HG03565 (cell line): ENCODE measurements around the gene LHFPL6.
"Not testable (repeated sequence)": the region's sequence is repeated elsewhere in the genome, so short reads cannot be mapped to it uniquely, and the experiment has no call there.

ENCODE experiments used
- ATAC-seq: cut with Tn5 transposase; IDR thresholded peaks from one replicate; pipeline ENCODE4 v1.9.1; 2021; ENCODE audit warnings: mild to moderate bottlenecking, moderate library complexity; ENCODE audit not compliant: unreplicated experiment

LHFPL6 gene

DNA sequence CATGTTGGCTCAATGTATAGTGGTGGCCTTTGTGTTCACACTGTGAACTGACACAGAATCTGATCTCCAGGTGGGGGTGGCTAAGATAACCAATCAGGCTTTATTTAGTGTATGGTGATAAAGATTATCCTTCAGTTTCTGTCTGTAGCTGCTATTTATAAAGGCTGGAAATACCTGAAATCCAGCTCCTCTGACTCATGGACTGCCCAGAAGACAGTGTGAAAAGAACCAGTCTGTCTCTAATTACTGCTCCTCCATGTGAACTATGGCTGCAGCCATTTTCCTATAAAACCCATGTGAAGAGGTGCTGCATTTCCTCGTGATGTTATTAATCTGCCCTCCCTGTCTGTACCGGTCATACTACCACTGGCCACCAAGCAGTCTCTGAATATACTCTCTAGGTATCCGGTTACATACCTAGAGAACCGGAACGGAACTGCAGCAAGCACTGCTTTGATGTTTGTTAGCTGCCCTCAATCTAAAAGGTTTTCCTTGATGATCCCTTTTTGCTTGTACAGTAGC lies 238.0 kb downstream of the LHFPL6 start:
- ATAC-seq, result no peak

DNA sequence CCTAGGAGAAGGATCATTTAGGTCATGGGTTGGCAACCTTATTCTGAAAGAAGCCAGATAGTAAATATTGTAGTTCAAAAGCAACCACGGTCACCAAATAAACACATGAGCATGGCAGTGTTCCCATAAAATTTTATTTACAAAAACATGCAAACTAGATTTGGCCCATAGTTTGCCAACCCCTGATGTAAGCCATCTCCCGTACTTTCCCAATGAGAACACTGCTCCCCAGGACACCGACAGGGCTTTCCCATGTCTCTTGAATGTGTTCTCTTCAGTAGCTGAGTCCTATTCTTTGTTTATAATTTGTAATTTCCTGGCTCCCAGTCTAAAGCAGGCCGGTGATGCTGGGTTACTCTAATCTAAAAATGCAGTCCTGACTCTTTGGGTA lies 239.6 kb downstream of the LHFPL6 start:
- no peak for ATAC-seq

GRCh38 chr13:39362652-39363381 lies 240.2 kb downstream of the LHFPL6 start:
- no peak for ATAC-seq

- no peak for ATAC-seq
These were observed 249.0 kb downstream of the LHFPL6 start for GRCh38 chr13:39353988-39354387.

GRCh38 chr13:39350461-39350881 lies 252.5 kb downstream of the LHFPL6 start:
- no peak for ATAC-seq

- ATAC-seq, result no peak
These were observed 253.5 kb downstream of the LHFPL6 start for GRCh38 chr13:39349391-39349960.

DNA sequence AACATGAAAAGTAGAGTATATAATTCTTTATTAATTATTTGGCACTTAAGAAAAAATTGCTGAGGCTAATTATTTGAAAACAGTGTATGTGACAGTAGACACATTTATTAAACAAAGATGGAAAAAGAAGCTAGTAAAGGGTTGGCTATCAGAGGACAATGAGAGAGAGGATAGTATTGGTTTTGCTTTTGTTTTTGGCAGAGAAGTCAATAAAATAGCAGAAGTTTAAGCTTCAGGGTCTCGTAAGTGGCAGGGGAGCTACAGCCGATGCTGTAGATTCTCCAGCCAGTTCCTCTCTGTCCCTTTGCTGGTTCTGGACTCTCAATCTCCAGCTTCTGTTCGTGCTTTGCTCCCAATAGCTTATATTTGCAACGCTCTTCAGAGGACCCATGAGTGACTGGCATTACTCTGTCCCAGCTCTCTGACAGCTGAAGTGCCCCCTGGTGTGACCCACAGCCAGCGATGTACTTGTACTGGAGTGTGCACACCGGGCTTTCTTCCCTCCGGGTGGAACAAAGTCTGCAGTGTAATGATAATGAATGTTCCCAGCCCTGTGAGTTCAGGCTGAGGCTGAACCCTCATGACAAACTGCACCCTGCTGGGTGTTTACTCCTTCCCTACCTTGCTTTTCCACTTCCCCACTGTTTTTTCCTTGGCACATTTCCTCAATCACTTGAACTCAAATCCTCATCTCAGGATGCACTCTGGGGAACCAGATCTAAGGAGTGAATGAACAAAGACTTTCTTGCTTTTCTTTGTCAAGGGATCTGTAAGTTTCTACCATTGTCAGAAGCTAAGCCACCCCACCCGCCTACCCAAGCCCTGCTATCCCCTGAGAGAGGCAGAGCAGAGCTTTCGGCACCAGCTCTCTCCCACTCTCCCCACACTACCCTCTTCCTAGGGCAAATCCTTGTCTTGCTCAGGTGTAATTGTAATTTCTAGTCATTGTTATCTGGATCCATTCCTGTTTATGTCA lies 254.8 kb downstream of the LHFPL6 start:
- ATAC-seq, result no peak

DNA sequence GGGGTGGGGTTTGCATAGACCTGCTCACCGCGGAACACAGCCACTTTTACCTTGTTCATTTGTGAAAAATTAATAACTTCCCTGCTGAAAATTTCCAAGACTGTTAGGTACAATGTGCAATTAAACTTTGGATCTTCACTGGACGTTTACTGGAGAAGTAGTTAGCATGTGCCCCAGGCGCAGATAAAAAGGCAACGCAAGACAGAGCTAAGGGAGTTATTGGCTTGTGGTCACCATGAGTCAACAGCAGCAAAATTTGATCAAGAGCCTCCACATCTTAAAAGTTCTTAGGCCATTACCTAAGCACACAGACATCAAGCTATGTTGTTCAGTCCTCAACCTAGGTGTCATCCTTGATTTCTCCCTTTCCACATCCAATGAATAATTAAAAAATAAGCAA lies 257.0 kb downstream of the LHFPL6 start:
- no peak for ATAC-seq

DNA sequence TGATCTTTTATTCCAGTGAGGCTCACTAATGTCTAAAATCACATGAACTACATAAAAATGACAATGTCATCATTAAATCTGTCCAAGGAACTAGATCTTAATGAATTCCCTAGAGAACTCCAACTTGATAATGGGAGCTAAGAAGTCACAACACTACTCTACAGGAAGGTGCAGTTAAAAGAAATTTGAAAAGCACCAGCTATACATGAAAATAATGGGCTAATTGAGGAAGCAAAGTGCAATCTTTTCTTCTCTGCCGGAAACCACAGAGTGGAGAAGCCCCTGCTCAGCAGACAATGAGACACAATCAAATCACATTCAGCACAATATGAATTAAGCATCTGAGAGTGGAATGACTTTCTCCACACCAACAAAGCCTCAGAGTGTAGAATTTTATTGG lies 261.7 kb downstream of the LHFPL6 start:
- ATAC-seq, result no peak

- not testable (repeated sequence) for ATAC-seq
These were observed 264.9 kb downstream of the LHFPL6 start for GRCh38 chr13:39338114-39338513.

GRCh38 chr13:39336937-39337336 lies 266.1 kb downstream of the LHFPL6 start:
- ATAC-seq, result no peak

DNA sequence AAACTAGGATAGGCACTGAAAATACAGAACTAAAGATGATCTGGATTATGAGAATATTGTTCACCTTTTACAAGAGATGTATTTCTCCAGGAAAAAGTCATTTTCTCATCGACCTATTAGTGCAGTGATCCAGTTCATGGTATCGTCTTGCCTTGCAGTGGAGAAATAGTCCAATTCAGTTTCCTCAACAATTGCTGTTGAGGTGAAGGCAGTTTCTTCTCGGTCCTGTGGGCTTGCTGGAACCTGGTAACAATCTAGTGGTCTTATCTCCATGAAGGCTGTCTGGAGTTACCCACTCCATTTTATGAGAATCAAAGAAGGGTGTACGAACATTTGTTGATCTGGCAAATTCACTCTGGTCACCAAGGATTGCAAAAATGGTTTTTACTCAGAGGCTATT lies 266.8 kb downstream of the LHFPL6 start:
- ATAC-seq, result no peak

- no peak for ATAC-seq
These were observed 267.3 kb downstream of the LHFPL6 start for GRCh38 chr13:39335721-39336120.

DNA sequence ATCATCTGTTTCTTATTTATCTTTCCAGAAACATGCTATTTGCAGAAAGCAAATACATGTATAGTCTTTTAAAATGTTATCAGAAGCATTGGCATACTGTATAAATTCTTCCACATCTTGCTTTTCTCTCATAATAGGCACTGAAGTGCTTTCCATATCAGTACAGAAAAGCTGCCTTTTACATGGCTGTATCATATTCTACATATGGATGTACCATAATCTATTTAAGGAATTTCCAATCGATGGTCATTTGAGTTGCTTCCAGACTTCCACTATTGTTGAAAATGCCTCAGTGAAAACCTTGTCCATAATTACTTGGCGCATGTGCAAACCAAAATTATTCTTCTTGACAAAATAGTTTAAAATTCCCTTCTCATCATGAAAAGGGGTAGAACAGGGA lies 272.5 kb downstream of the LHFPL6 start:
- no peak for ATAC-seq

DNA sequence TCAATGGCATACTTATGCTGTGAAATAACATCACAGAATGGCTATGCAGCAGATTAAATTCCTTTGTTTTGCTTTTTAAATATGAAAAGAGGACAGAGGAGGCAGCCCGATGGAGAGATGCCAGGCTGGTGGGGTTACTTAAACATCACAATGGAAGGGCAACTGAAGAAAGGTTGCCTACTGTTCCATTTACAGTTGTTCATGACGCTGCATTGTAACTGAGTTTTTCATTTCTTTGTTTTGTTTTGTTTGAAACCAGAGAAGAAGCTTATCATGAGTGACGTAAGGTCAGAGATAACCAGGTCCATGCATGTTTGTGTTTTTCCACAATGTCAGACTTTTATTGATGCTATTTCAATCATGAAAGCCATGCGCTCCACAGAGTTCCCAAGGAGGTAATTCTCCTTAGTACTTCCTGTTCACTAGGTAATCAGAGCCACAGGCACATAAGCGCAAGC lies 273.8 kb downstream of the LHFPL6 start:
- ATAC-seq, result no peak

GRCh38 chr13:39327172-39327479 lies 275.9 kb downstream of the LHFPL6 start:
- no peak for ATAC-seq

DNA sequence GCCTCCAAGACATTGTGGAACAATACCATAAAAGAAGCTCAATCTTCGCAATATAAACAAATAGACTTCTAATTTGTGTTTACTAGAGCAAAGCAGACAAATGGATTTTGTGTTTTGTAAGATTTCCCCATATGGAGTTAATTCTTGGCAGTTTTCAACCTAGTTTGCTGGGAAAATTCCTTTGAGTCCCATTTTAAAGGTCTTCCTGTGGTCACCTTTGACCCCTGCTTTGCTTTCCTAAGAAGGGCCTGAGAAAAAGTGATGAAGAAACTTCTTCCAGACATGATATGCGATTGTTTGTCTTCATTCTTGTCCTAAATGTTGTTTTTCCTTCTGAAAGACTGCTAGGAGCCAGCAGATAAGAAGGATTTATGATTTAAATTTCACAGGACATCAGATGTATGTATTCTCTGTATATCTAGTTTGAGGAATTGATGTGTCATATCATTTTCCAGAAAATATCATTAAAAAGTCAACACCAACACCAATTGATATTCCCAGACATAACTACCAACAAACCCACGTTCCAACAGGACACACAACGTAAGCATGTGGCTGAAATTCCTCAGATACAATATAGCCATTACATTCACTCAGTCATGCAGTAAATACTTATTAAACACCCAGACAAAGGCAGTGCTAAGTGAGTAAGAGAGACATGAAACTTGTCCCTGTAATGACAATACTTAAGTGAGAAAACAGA lies 276.4 kb downstream of the LHFPL6 start:
- ATAC-seq, result no peak

- no peak for ATAC-seq
These were observed 278.1 kb downstream of the LHFPL6 start for GRCh38 chr13:39324806-39325311.

- no peak for ATAC-seq
These were observed 280.0 kb downstream of the LHFPL6 start for GRCh38 chr13:39322836-39323585.

- no peak for ATAC-seq
These were observed 281.4 kb downstream of the LHFPL6 start for GRCh38 chr13:39321574-39321973.
